GM20000 (cell line): ENCODE results near the gene BTBD8.
"Not testable (repeated sequence)": the region's sequence is repeated elsewhere in the genome, so short reads cannot be mapped to it uniquely, and the experiment has no call there.

ENCODE experiments used
- DNase-seq: peaks from one replicate; pipeline ENCODE4 v3.0.0; 2012; ENCODE audit warnings: low spot score
- TF ChIP-seq, protein P1 (sequence below): IDR thresholded peaks from 2 replicates; pipeline ENCODE4 v1.5.1; 2012; ENCODE audit warnings: mild to moderate bottlenecking, control low read depth; ENCODE audit errors: extremely low read depth, missing control alignments

BTBD8 gene

DNA sequence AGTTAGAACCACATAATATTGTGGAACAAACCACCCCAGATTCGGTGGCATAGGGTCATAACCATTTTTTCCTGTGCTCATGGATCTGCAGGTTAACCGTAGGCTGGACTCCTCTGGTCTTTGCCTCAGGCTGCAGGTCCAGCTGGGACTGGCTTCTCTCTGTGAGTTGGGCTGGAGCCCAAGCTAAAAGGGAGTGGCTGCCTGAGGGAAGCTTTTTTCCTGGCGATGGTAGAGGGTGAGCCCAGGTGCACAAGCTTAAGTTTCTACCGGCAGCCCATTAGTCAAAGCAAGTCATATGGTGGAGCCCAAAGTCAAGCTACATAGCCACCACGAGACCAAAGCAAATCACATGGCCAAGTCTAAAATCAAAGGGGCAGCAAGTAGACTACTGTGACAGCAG is 36.5 kb upstream of the BTBD8 start:
- no peak for DNase-seq
- TF ChIP-seq, protein P1, sequence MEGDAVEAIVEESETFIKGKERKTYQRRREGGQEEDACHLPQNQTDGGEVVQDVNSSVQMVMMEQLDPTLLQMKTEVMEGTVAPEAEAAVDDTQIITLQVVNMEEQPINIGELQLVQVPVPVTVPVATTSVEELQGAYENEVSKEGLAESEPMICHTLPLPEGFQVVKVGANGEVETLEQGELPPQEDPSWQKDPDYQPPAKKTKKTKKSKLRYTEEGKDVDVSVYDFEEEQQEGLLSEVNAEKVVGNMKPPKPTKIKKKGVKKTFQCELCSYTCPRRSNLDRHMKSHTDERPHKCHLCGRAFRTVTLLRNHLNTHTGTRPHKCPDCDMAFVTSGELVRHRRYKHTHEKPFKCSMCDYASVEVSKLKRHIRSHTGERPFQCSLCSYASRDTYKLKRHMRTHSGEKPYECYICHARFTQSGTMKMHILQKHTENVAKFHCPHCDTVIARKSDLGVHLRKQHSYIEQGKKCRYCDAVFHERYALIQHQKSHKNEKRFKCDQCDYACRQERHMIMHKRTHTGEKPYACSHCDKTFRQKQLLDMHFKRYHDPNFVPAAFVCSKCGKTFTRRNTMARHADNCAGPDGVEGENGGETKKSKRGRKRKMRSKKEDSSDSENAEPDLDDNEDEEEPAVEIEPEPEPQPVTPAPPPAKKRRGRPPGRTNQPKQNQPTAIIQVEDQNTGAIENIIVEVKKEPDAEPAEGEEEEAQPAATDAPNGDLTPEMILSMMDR = no peak

DNA sequence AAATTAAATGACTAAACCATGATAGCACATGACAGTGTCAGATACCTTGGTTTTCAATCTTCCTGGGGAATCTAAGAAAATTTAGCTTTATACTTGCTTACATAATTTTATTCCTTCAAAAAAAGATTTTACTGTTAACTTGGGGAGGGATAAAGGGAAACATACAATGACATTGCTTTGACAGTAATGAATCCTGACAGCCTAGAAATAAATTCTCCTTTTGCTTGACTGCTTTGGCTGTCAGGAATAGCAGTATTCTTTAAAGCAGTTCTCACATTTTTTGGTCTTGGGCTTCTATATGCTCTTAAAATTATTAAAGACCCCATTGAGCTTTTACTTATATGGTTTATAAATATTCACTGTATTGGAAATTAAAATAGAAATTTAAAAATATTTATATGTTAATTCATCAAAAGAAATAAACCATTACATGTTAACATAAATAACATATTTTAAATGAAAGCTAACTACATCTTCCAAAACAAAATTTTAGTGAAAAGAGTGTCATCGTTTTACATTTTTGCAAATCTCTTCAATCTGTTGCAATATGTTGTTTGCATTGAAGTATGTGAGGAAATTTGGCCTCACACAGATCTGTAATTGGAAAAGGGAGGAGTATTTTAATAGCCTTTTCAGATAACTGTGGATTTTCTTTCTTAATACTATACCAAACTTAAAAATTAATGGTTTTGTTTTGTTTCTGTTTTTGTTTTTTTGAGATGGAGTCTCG is 34.2 kb upstream of the BTBD8 start:
- TF ChIP-seq, protein P1 = no peak
- DNase-seq = no peak

DNA sequence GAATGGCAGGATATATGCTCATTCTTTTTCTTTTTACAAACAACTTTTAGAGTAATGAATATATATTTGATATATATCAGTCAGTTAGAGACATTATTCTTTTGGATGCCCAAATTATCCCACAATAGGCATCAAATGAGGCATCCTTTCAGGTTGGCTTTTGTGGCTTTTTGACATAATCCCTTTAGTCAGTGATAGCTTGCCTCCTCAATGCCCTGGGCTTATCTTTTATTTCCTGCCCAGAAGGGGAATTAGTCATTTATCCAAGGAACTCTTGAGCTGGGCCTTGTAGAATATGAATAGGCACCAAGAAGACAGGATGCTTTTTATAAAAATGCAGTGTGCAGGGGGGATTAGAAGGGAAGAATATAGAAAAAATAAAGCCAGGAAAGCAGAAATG is 28.2 kb upstream of the BTBD8 start:
- no peak for DNase-seq

DNA sequence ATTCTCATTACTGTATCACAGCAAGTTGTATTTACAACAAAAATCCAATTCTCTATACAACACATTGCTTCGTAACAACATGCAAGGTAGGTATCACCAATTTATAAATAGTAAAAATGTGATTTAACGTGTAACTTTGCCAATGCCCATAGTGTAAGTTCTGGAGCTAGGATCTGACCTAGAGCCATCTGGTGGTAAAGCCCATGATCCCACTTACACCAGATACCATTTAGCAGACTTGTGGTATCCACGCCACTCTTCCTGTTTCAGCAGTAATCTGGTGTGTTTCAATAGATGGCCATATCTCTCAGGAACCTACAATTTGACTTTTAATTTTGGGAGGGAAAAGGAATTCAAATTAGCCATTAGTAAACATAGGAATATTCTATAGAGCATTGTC is 15.1 kb upstream of the BTBD8 start:
- TF ChIP-seq, protein P1 = no peak
- no peak for DNase-seq

More for the DNA sequence above, 28.2 kb upstream of the BTBD8 start:
- TF ChIP-seq, protein P1 = no peak

DNA sequence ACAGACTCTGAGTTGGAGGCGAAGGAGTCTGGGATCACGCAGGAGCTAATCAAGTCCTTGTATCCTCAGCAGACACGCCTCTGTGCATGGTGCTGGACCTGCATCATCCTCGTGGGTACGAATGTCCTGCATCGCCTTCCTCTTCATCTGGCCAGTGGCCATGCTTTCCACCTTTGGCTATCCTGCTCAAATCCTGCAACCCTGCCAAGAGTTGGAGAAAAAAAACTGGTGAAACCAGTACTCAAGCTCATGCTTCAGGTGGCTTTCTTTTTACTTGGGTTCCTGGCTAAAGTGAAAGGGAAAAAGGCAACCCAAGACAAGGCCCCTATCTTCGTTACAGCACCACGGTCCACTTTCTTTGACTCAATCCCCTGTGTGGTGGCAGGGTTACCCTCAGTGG is 13.8 kb upstream of the BTBD8 start:
- TF ChIP-seq, protein P1 = no peak
- DNase-seq = no peak

DNA sequence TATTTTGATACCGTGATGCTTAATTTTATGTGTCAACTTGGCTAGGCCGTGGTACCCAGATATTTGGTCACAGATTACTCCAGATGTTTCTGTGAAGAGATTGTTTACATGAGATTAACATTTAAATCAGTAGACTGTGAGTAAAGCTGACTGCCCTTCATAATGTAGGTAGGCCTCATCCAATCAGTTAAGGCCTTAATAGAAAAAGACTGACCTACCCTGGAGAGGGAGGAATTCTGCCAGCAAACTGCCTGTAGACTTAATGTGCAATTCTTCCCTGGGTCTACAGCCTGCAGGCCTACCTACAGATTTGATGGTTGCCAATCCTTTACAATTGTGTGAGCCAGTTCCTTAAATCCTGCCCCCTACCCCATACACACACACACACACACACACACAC is 9.3 kb upstream of the BTBD8 start:
- TF ChIP-seq, protein P1 = no peak
- no peak for DNase-seq

DNA sequence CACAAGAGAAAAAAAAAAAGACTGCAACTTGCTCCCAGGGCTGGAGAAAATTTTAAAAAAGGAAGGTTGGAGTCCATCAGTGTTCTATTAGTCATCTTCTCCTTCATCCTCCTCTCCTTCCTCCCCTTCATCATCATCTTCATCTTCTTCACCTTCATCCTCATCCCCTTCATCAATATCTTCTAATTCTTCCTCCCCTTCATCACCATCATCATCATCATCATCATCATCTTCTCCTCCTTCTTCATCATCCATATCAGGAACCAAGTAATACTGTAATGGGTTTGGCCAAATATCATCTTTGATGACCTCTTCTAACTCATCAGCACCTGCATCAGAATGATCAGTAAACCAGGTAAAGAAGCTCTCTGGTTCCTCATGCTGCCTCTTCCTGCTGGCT is 5.7 kb upstream of the BTBD8 start:
- DNase-seq = not testable (repeated sequence)

DNA sequence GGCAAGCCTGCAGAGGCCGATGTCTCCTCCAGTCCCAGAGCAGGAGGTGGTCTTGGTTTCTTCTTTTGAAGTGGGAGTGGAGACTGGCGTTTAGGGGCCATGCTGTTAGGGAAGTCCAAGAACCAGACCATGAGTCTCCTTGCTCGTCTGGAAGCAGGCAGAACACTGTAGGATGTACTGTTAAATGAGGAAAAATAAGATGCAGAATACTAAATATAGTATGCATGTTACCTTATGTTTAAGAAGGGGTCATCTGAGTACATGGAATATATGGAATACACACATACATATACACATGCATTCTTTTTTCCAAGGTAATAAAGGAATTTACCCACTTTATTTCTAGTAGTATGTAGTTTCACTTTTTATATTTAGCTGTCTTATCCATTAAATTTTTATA is 4.8 kb upstream of the BTBD8 start, which contains the start of gene SETSIP:
TSS of gene SETSIP (minus strand) at position 101 of the 400 bp plus-strand sequence. CDS start at position 101, 0 bp downstream.
- DNase-seq = no peak
- TF ChIP-seq, protein P1 = no peak
